ENCODE data around the gene RETREG1.
"Not testable (repeated sequence)": the region's sequence is repeated elsewhere in the genome, so short reads cannot be mapped to it uniquely, and the experiment has no call there.

The RETREG1 gene

DNA sequence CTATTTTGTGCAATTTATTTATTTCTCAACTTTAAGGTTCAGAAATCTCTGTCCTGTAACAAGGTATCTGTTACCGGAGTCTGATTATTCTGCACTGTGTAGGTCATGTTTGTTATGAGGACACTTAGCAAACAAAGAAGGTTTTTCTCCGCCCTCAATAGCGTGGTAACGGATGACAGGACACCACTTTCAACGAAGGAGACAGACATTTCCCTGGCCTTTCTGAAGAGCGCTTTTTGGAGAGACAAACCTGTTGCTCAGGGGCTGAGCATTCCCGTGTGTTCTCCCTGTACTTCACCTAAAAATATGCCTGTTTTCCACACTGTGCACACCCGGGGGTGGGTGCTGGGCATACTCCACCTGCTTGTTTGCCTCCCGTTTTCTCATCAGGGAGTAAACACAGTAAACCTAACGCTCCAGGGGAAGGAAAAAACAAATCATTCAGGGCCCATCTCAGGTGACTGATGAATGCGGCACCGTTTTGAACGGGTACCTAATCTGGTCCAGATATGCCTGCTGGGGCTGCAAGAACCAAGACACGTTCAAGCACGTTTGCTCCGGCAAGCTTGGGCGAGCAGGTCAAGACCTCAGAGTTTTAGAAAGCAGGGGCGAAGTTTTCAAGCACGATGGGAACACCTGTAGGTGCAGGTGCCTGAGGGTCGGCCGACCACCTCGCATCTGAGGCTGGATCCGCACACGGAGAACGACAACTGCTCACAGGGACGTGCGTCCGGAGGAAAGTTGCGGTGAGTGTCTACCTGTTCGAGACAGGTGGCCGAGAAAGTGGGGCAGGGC, 859 bp downstream of the RETREG1 start:
- DNase-seq: no peak

DNA sequence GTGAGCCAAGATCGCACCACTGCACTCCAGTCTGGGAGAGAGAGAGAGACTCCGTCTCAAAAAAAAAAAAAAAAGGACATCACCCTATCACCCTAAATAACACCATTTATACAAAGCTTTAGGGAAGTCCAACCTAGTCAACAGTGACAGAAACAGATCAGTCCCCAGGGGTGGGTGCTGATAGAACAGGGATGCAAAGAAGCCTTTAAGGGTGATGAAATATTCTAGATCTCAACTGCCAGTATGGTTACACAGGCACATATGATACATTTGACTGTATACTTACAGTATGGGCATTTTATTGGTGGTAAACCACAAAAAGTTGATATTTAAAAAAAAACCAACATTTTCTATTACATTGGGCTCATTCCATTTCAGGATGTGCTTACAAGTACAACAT, 4.8 kb downstream of the RETREG1 start:
- DNase-seq: no peak

DNA sequence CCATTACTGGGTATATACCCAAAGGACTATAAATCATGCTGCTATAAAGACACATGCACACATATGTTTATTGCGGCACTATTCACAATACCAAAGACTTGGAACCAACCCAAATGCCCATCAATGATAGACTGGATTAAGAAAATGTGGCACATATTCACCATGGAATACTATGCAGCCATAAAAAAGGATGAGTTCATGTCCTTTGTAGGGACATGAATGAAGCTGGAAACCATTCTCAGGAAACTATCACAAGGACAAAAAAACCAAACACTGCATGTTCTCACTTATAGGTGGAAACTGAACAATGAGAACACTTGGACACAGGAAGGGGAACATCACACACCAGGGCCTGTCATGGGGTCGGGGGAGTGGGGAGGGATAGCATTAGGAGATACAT, 5.9 kb downstream of the RETREG1 start:
- not testable (repeated sequence) for DNase-seq

DNA sequence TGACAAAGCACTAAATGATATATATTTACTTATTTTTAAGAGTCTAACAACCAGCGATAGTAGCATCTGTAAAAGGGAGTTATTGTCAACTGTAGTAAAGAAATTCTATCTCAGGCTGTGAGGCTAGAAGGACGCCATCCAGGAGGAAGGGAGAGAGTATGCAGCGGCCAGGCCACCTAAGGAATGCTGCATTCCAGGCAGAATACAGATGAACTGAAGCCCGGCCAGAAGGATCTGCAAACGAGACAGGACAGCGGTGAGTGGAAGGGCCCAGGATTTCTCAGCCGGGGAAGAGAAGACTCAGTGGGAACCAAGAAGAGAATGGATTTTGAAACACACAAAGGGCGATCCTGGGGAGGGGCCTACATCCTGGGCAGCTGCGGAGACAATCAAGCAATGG, 7.4 kb downstream of the RETREG1 start:
- DNase-seq: no peak

DNA sequence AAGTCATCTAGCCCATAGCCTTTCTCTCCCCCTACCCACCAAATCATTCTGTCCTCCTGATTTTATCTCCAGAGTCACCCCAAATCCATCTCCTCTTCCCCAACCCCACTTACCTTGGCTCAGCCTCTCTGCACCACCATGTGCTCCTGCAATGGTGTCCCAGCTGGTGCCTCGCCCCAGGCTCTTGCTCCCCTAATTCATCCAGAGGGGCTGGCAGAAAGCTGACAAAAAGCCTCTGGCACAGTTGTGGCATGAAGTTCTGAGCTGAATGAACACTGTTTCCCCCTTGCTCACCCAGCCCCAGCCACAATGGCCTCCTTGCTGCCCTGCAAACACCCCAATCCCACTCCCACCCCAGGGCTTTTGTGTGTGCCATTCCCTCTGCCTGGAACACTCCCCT, 10.2 kb downstream of the RETREG1 start:
- DNase-seq: no peak

DNA sequence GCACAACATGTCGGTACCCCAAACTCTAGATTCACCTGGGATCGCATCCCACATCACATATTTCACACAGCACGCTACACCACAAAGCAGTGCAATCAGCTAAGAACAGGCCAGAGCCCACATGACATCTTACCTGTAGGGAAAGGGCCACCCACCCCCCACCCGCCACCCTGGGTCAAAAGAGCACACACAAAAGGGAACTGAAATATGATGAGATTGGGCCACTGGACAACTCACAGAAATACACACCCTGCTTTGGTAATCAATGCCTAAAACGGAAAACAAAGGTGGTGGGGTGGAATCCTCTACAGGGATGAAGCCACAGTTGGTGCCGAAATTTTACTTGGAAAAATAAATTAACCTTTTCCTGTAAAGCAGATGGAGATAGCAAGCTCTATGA, 13.1 kb downstream of the RETREG1 start:
- no peak for DNase-seq

DNA sequence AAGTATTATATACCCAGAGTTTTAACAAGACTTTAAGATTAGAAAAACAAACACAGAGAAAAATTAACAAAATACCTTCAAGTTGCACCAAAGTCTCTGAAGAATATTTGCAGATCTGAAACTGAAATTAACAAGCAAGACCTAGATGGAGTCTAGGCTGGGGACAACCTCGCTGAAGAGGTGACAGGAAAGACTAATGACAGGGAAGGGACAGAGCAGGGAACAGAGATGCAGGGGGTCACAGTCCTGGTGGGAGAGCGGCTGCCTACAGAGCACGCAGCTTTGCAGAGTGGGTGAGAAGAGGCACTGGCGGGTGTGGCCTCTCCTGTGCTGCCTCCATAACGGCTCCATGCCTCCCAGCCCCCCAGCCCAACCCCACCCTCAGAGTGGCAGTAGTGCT, 13.5 kb downstream of the RETREG1 start:
- no peak for DNase-seq

DNA sequence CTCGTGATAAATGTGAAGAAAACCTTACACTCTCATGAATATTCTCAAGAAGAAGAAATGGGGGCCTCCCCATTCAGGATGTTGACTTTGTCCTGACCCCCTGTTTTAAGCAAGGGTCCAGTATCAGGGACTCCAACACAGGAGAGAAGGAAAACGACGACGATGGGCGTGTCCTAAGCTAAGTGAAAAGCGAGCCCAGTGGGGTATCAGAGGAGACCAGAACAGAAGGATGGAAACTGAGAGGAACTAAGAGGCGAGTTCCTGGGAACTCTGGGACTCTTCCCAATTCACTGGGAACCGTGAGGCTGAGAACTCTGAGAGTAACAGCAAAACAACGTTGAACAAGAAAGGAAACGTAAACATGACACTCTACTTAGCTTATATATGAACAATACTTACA, 14.6 kb downstream of the RETREG1 start:
- DNase-seq: no peak

DNA sequence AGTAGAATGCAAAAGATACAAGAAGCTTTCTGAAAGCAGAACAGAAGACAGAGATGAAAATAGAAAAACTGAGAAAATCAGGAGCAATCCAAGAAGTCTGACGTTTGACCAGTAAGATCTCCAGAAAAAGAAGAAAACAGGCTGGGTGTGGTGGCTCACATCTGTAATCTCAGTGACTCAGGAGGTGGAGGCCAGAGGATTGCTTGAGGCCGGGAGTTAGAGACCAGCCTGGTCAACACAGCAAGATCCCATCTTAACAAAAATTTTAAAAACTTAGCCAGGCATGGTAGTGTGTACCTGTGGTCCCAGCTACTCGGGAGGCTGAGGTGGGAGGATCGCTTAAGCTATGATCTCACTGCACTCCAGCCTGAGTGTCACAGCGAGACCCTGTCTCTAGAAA, 15.9 kb downstream of the RETREG1 start:
- peak; percentile 16 to 44 (median 24) for DNase-seq

DNA sequence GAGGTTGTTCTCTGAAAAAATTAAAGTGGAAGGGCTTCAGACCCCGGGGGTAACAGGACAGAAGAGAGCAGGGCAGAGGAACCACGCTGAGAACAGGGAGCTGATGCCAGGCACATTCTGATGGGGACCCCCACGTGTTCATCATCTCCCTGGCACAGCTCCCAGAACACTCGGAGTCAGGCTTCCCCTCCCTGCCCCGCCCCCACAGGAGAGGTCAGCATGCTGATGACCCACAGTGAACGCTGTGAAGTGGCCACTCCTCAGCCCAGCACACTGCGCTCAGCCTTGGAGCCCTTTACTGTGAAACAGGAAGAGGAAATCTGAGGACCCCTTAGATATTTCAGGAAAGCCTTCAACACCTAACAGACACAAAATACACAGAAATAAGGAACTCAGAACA, 16.4 kb downstream of the RETREG1 start:
- DNase-seq: peak; percentile 77 to 83 (median 81)

DNA sequence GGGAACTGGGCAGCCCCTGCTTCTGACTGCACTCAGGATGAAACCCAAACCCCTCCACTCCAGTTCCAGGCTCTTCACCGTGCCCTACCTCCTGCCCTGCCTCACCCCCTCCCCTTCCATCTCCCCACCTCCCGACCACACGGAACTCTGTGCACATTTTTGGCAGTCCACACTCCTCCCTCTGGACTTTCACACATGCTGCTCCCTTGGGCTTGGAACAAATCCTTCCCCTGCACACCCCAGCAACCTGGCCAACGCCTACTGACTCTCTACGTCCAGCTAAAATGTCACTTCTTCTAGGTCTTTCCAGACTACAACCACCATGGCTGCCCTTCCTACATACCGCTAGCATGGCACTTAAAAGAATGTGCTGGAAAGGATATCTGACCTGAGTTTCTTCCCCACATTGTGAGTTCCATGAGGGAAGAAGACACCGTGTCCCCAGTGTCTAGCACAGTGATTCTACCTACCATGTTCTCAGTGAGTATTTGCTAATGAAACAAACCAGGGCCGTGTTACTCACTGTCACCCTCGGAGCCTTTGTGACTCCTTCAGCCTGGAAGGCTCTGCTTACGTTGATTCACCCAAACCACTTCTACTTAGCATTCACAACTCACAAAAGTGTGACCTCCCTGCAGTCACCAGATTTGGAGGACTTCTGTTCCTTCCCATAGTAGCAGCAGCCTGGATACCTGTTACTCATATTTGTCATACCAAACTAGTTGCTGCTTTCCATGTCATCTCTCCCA, 18.7 kb downstream of the RETREG1 start:
- peak in 3 of 4 experiments; percentile 13 to 32 (median 22) for DNase-seq

DNA sequence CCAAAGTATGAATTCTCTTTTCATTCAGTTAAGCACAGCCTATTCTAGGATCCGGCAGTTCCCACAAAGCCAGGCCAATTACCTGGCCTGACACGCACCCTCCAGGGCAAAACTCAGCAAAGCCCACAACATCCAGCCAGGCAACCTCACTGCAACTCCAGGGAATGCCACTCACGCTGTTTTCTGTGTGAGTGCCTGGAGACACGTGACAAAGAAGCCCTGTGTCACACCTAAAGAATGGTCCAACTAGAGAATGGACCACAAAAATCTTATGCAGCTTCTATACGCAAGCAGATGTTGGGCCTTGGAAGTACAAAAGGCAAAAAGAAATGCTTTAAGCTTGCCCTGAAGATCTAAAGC, 20.2 kb downstream of the RETREG1 start:
- no peak for DNase-seq

DNA sequence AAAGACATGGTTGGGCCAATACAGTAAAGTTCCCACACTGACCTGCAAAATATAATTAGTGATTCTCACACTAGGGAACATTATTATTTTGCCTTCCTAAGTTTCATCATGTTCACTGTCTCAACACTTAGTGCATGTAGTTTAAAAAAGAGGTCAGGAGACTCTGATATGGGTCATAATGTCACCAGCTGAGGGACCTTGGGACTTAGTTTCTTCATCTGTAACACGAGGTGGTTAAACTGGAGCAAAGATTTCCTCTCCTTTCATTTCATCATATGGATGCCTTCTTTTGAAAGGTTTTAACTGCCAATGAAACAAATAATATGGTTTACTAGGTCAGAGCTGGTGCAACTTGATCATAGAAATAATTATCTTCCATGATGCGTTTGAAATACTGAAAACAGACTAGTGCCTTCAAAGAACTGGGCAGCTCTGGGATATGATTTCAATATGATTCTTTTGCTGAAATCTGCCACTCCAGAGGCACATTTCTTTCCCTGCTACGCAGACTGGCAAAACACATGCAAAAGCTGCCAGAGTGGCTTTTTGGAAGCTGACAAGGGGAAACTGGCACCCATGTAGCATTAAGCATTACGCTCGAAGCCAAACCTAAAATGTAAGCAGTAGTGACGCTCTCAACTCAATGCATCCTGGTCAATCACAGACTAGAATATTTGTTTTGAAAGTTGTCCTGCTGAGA, 20.8 kb downstream of the RETREG1 start:
- peak; percentile 25 to 75 (median 40) for DNase-seq

DNA sequence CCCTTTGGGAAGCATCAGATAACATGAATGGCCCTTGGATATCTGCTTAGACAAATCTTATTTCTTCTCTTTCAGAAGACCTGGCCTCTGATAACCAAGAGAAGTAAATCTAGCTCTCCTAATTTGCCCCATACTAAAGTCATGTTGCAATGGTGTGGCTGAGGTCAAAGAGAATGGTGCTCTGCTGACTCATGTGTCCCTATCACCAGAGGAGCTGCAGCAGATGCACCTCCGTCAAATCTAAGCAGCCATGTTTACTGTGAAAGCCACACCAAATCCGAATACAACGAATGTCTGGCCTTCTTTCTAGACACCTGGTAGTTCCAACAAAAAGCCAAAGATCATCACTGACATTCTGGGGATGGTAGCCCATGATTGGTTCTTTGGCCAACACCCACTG, 23.2 kb downstream of the RETREG1 start:
- peak; percentile 39 to 66 (median 44) for DNase-seq

DNA sequence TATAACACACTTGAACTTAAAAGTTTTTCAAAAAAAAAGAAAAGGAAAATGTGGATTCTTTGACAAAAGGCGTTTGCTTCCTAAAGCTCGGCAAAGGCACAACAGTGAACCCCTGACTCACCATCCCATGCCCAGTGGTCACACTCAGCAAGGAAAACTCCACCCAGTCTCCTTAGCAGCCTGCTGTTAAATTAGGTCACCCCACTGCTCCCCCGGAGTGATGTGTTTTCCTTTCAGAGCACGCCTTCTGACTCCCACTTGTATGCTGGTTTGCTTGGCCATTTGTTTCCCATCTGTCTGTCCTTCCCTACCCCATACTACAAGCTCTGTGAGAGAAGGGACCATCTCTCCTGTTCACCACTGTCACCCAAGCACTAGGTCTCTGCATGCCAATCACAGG, 23.8 kb downstream of the RETREG1 start:
- DNase-seq: peak; percentile 71 to 89 (median 76)

DNA sequence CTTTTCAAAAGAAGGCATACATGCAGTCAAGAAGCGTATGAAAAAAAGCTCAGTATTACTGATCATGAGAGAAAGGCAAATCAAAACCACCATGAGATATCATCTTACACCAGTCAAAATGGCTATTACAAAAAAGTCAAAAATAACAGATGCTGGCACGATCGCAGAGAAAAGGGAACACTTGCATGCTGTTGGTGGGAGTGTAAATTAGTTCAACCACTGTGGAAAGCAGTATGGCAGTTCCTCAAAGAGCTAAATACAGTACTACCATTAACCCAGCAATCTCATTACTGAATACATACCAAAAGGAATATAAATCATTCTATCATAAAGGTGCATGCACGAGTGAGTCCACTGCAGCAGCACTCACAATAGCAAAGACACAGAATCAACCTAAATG, 24.5 kb downstream of the RETREG1 start:
- peak in 3 of 4 experiments; percentile 30 to 45 (median 30) for DNase-seq

DNA sequence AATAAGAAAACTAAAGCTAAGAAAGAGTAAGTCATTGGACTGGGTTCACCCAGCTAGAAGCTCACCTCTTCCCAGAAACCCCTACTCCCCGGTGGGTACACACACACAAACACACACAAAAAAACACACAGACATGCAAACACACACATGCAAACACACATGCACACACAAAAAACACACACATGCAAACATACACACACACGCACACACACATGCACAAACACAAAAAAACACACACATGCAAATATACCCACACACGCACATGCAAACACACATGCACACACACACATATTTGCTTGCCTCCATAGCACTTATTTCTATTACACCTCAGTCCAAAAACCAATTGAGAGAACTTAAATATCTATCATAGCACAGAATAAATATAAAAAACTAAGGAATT, 26.1 kb downstream of the RETREG1 start:
- DNase-seq: no peak

DNA sequence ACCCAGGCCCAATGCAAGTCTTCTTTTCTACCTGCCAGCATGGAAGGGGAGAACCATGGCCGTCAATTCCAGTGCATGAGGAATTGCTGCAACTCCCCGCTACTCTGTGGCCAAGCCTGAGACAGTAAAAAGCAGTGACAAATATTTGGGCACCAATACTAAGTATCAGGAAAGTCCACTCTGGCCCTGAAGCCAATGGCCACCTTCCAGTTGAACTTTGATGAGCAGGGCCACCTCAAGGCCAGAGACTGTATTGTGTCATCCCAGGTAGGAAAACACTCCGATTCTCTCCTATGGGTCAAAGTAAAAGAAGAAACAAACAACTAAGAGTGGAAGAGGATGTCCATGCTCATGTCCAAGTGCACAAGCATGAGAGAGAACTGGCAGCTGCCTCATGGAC, 27.1 kb downstream of the RETREG1 start:
- DNase-seq: no peak

DNA sequence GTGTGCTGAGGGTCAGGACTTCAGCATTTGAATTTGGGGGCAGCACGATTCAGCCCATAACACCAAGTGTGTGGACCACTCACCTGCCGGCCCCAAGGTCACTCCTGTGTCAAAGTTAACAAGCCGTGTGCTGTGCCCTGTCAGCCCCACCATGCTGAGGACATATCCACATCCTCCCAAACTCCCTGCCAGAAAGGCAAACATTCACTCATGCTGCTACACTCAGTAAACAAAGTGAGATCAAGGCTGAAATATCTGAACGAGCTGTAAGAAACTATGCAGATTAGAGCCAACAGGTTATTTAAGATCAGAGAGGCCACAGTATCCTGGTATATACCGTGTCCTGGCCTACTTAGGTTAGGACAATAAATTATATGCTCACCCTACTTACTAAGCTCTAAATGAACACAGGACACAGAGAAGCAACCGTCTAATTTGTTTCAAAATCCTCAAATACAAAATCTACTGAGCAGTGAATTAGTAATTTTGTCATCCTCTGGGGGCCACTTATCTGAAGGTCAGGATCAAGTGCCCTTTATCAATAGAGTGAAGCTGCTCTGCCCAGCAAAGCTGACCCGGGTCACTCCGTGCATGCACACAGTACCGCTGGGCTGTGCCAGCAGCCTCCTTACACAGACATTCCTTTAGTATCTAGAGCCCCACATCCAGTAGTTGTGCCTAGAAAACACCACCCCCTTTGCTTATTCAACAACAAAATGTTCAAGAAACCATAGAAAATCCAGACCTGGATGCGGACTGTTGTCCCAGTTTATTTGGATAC, 28.2 kb downstream of the RETREG1 start:
- no peak for DNase-seq

DNA sequence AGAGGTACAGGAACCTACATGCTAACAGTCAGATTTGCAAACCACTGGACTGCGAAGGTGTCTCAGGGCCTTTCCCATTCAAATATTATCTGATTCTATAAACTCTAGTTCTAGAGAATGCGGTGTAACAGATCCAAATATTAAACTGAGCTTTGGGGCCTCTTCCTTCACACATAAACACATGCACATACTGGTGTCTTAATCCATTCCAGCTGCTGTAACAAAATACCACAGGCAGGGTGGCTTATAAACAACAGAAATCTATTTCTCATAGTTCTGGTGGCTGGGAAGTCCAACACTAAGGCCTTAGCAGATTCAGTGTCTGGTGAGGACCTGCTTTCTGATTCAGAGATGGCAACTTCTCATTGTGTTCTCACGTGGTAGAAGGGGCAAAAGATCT, 30.2 kb downstream of the RETREG1 start:
- no peak for DNase-seq

DNA sequence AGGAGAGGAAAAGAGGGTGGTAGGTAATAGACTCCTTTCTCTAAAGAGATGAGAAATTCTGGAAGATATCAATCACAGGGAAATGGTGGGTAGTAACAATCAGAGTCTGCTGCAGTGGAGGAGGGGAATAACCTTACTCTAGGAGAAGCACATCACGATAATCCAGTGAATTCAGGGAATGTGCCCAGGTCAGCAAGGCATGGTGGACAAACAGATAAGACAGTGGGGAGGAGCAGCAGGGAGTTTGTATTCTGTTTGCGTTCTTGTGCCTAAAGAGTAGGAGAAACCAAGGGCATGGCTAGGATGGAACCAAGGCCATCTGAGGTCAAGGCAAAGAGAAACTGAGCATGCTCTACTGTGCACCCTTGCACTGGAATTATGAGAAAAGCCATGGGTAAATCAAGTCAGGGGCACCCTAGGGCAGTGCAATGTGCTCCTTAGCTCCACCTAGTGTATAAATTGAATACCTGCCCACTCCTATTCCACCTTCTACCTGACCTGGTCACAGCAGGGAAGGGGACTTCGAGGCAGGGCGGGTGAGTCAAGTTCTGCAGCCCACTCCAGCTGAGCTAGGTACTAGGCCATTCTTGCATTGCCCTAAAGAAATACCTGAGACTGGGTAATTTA, 31.6 kb downstream of the RETREG1 start:
- DNase-seq: no peak

DNA sequence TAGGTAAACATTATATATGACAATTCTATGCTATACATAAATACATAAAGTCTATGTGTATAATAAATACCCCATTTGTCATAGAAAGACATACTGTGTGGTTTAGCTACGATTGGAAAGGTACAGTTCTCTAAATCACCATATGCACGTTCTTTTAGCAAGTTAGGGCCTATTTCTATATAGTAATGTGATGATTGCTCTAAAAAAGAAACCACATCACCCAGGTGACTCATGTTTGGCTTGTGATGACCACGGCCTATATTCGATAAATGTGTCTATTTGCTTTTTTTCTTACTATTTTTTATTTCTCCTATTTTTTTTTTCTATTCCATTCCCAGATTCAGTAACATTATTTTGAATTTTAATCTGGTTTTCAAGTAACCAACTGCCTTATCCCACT, 34.7 kb downstream of the RETREG1 start:
- DNase-seq: no peak

All from suppressor macrophage (primary cell).